ENCODE results near the gene GMCL1. TPM values are rescaled to one million over a fixed set of nuclear protein-coding genes. Genes with fewer than 3 reads are reported as not detected.

GMCL1 gene
- total and polyA plus RNA-seq, 2 experiments from 2014 or later, result 27.0 to 27.3 TPM

DNA sequence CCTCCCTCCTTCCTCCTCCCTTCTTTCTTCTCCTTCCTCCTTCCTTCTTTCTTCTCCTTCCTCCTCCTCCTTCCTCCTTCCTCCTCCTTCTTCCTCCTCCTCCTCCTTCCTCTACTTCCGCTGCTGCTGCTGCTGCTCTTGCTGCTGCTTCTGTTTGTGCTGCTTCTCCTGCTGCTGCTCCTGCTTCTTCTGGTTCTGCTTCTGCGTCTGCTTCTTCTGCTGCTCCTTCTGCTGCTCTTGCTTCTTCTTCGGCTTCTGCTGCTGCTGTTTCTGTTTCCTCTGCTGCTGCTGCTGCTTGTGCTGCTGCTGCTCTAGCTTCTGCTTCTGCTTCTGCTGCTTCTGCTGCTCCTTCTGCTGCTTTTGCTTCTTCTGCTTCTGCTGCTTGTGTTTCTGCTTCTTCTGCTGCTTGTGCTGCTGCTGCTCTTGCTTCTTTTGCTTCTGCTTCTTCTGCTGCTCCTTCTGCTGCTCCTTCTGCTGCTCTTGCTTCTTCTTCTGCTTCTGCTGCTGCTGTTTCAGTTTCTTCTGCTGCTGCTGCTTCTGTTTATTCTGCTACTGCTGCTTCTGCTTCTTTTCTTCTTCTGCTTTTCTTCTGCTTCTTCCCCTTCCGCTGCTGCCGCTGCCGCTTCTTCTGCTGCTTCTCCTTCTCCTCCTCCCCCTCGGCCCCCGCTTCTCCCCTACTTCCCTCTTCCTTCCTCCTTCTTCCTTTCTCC lies 72.9 kb downstream of the GMCL1 start:
- peaks cover 33% of the 10 kb centered on the region; the same call in 1 of the 2 replicates for H3K36me3 ChIP-seq (ENCODE audit: insufficient read depth)
- H4K20me1 ChIP-seq (replicated peaks; ENCODE audit: insufficient read depth), result no peaks in the 10 kb centered on the region; the same call in 1 of the 2 replicates
- no peaks in the 10 kb centered on the region for H3K4me1 ChIP-seq (ENCODE audit: insufficient read depth)
- H3K9me3 Mint-ChIP-seq, result no peaks in the 10 kb centered on the region
- ATAC-seq (no peak), DNase-seq (ENCODE audit: low spot score) (no peak)
- TF ChIP-seq, protein P1, sequence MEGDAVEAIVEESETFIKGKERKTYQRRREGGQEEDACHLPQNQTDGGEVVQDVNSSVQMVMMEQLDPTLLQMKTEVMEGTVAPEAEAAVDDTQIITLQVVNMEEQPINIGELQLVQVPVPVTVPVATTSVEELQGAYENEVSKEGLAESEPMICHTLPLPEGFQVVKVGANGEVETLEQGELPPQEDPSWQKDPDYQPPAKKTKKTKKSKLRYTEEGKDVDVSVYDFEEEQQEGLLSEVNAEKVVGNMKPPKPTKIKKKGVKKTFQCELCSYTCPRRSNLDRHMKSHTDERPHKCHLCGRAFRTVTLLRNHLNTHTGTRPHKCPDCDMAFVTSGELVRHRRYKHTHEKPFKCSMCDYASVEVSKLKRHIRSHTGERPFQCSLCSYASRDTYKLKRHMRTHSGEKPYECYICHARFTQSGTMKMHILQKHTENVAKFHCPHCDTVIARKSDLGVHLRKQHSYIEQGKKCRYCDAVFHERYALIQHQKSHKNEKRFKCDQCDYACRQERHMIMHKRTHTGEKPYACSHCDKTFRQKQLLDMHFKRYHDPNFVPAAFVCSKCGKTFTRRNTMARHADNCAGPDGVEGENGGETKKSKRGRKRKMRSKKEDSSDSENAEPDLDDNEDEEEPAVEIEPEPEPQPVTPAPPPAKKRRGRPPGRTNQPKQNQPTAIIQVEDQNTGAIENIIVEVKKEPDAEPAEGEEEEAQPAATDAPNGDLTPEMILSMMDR (conservative IDR thresholded peaks at IDR 0.05; ENCODE audit: low read depth in 2 of 2), result no peak
- TF ChIP-seq ZNF114 (CRISPR knock-in tag; IDR thresholded peaks at IDR 0.05) (no peak), POLR2AphosphoS5 (IDR thresholded peaks at IDR 0.05; ENCODE audit: low read depth) (no peak), ZNF331 (CRISPR knock-in tag; IDR thresholded peaks at IDR 0.05; ENCODE audit: low read depth) (no peak), JUNB (IDR thresholded peaks at IDR 0.05; ENCODE audit: unreplicated experiment) (no peak), EZH2phosphoT487 (IDR thresholded peaks at IDR 0.05; ENCODE audit: unreplicated experiment) (no peak), CREB1 (CRISPR knock-in tag; IDR thresholded peaks at IDR 0.05; ENCODE audit: low read depth) (no peak), STAT1 (IDR thresholded peaks at IDR 0.05; ENCODE audit: unreplicated experiment) (no peak), EZH2 (IDR thresholded peaks at IDR 0.05; ENCODE audit: low read depth, unreplicated experiment) (no peak), NANOG (IDR thresholded peaks at IDR 0.05; ENCODE audit: borderline replicate concordance) (no peak)
- TF ChIP-seq, protein P2, sequence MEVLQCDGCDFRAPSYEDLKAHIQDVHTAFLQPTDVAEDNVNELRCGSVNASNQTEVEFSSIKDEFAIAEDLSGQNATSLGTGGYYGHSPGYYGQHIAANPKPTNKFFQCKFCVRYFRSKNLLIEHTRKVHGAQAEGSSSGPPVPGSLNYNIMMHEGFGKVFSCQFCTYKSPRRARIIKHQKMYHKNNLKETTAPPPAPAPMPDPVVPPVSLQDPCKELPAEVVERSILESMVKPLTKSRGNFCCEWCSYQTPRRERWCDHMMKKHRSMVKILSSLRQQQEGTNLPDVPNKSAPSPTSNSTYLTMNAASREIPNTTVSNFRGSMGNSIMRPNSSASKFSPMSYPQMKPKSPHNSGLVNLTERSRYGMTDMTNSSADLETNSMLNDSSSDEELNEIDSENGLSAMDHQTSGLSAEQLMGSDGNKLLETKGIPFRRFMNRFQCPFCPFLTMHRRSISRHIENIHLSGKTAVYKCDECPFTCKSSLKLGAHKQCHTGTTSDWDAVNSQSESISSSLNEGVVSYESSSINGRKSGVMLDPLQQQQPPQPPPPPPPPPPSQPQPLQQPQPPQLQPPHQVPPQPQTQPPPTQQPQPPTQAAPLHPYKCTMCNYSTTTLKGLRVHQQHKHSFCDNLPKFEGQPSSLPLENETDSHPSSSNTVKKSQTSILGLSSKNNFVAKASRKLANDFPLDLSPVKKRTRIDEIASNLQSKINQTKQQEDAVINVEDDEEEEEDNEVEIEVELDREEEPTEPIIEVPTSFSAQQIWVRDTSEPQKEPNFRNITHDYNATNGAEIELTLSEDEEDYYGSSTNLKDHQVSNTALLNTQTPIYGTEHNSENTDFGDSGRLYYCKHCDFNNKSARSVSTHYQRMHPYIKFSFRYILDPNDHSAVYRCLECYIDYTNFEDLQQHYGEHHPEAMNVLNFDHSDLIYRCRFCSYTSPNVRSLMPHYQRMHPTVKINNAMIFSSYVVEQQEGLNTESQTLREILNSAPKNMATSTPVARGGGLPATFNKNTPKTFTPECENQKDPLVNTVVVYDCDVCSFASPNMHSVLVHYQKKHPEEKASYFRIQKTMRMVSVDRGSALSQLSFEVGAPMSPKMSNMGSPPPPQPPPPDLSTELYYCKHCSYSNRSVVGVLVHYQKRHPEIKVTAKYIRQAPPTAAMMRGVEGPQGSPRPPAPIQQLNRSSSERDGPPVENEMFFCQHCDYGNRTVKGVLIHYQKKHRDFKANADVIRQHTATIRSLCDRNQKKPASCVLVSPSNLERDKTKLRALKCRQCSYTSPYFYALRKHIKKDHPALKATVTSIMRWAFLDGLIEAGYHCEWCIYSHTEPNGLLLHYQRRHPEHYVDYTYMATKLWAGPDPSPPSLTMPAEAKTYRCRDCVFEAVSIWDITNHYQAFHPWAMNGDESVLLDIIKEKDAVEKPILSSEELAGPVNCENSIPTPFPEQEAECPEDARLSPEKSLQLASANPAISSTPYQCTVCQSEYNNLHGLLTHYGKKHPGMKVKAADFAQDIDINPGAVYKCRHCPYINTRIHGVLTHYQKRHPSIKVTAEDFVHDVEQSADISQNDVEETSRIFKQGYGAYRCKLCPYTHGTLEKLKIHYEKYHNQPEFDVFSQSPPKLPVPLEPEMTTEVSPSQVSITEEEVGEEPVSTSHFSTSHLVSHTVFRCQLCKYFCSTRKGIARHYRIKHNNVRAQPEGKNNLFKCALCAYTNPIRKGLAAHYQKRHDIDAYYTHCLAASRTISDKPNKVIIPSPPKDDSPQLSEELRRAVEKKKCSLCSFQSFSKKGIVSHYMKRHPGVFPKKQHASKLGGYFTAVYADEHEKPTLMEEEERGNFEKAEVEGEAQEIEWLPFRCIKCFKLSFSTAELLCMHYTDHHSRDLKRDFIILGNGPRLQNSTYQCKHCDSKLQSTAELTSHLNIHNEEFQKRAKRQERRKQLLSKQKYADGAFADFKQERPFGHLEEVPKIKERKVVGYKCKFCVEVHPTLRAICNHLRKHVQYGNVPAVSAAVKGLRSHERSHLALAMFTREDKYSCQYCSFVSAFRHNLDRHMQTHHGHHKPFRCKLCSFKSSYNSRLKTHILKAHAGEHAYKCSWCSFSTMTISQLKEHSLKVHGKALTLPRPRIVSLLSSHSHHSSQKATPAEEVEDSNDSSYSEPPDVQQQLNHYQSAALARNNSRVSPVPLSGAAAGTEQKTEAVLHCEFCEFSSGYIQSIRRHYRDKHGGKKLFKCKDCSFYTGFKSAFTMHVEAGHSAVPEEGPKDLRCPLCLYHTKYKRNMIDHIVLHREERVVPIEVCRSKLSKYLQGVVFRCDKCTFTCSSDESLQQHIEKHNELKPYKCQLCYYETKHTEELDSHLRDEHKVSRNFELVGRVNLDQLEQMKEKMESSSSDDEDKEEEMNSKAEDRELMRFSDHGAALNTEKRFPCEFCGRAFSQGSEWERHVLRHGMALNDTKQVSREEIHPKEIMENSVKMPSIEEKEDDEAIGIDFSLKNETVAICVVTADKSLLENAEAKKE (CRISPR knock-in tag; IDR thresholded peaks at IDR 0.05), result no peak
- TF ChIP-seq, protein P3, sequence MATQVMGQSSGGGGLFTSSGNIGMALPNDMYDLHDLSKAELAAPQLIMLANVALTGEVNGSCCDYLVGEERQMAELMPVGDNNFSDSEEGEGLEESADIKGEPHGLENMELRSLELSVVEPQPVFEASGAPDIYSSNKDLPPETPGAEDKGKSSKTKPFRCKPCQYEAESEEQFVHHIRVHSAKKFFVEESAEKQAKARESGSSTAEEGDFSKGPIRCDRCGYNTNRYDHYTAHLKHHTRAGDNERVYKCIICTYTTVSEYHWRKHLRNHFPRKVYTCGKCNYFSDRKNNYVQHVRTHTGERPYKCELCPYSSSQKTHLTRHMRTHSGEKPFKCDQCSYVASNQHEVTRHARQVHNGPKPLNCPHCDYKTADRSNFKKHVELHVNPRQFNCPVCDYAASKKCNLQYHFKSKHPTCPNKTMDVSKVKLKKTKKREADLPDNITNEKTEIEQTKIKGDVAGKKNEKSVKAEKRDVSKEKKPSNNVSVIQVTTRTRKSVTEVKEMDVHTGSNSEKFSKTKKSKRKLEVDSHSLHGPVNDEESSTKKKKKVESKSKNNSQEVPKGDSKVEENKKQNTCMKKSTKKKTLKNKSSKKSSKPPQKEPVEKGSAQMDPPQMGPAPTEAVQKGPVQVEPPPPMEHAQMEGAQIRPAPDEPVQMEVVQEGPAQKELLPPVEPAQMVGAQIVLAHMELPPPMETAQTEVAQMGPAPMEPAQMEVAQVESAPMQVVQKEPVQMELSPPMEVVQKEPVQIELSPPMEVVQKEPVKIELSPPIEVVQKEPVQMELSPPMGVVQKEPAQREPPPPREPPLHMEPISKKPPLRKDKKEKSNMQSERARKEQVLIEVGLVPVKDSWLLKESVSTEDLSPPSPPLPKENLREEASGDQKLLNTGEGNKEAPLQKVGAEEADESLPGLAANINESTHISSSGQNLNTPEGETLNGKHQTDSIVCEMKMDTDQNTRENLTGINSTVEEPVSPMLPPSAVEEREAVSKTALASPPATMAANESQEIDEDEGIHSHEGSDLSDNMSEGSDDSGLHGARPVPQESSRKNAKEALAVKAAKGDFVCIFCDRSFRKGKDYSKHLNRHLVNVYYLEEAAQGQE (IDR thresholded peaks at IDR 0.05; ENCODE audit: unreplicated experiment), result no peak
- TF ChIP-seq, protein P4, sequence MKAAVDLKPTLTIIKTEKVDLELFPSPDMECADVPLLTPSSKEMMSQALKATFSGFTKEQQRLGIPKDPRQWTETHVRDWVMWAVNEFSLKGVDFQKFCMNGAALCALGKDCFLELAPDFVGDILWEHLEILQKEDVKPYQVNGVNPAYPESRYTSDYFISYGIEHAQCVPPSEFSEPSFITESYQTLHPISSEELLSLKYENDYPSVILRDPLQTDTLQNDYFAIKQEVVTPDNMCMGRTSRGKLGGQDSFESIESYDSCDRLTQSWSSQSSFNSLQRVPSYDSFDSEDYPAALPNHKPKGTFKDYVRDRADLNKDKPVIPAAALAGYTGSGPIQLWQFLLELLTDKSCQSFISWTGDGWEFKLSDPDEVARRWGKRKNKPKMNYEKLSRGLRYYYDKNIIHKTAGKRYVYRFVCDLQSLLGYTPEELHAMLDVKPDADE (IDR thresholded peaks at IDR 0.05), result no peak
- no peak overlapping the region for H3K4me2 ChIP-seq
- no peak overlapping the region for H3K27ac ChIP-seq (ENCODE audit: low read depth)
- peaks cover 2% of the 10 kb centered on the region for H3K27me3 Mint-ChIP-seq (ENCODE audit: insufficient read depth, low read depth, poor library complexity)
- H3K27ac Mint-ChIP-seq, result no peak overlapping the region
- H3K9me2 ChIP-seq (ENCODE audit: insufficient read depth), result no peaks in the 10 kb centered on the region
- H3K4me3 ChIP-seq, result no peak overlapping the region
- no peaks in the 10 kb centered on the region for H3K27me3 ChIP-seq (ENCODE audit: insufficient read depth)
- no peaks in the 10 kb centered on the region for H3F3A ChIP-seq (replicated peaks; ENCODE audit: low read depth)
- H2AFZ ChIP-seq, result no peak overlapping the region
- H3K36me3 Mint-ChIP-seq (ENCODE audit: low read depth), result peaks cover 46% of the 10 kb centered on the region
- no peak overlapping the region for H3K4me3 Mint-ChIP-seq
- H3K79me2 ChIP-seq (replicated peaks; ENCODE audit: insufficient read depth), result no peaks in the 10 kb centered on the region; the same call in 1 of the 2 replicates
- no peaks in the 10 kb centered on the region for H3K4me1 Mint-ChIP-seq

Measured in GM23338 (cell line).